ENCODE data around the gene GRB10. TPM values are rescaled to one million over a fixed set of nuclear protein-coding genes. Genes with fewer than 3 reads are reported as not detected.

The GRB10 gene
- polyA plus RNA-seq, 2 of the 4 experiments (the other 2 are of a cell fraction): 23.2 to 37.0 TPM

GRCh38 chr7:50589364-50589763 is 193.3 kb downstream of the GRB10 start (continued):
- TF ChIP-seq ZNF302 (CRISPR knock-in tag; IDR thresholded peaks at IDR 0.05) (no peak), PBX3 (IDR thresholded peaks at IDR 0.05) (no peak), CEBPB (IDR thresholded peaks at IDR 0.05) (no peak), ATOH8 (CRISPR knock-in tag; IDR thresholded peaks at IDR 0.05; ENCODE audit: low read depth) (no peak), ESRRA (IDR thresholded peaks at IDR 0.05; ENCODE audit: borderline replicate concordance, low read length) (no peak), ELK1 (IDR thresholded peaks at IDR 0.05; ENCODE audit: low read depth, low read length) (no peak)

- Histone ChIP-seq H3K9me3 (no peaks in the 10 kb centered on the region), H3K27ac (no peak overlapping the region), H3K4me1 (no peaks in the 10 kb centered on the region), H3K4me2 (no peak overlapping the region), H3K4me3 (no peak overlapping the region)
- WGBS (ENCODE audit: missing lambda C conversion rate): 77% methylated on average over 8 of the region's 8 CpGs
- TF ChIP-seq KDM5A (IDR thresholded peaks at IDR 0.05) (no peak), USF2 (IDR thresholded peaks at IDR 0.05) (no peak), E2F6 (IDR thresholded peaks at IDR 0.05; ENCODE audit: borderline replicate concordance, low read depth) (no peak), RAD21 (conservative IDR thresholded peaks at IDR 0.05 in 1 of 2, IDR thresholded peaks at IDR 0.05 in 1 of 2) (no peak), RFX5 (IDR thresholded peaks at IDR 0.05) (no peak), SREBF2 (IDR thresholded peaks at IDR 0.05) (no peak), HOXB5 (CRISPR knock-in tag; IDR thresholded peaks at IDR 0.05) (no peak), HDAC2 (IDR thresholded peaks at IDR 0.05) (no peak), PBX3 (IDR thresholded peaks at IDR 0.05) (no peak), POLR2AphosphoS2 (conservative IDR thresholded peaks at IDR 0.05; ENCODE audit: low read length) (no peak)
- FAIRE-seq: no peak
- ChIA-PET POLR2A (no interaction called here), CTCF (interaction anchor here (0.7 to 5.1 kb wide), 6 partner anchors 13 to 121 kb away, joined by 3 to 24 read pairs (median 3); no protein-coding TSS in a partner anchor)
- peak in 1 of 2 experiments; percentile 26 for DNase-seq (ENCODE audit: low read depth in 1 of 2, low spot score in 1 of 2)
- peak; percentile 57 to 81 for ATAC-seq
Observed at GRCh38 chr7:50588937-50589336, 193.8 kb downstream of the GRB10 start.

- H3K27ac ChIP-seq: no peak overlapping the region
- 81% methylated on average over 6 of the region's 6 CpGs for WGBS (ENCODE audit: missing lambda C conversion rate)
- no peak for ATAC-seq
Observed at GRCh38 chr7:50587737-50588136, 195.0 kb downstream of the GRB10 start.

More at GRCh38 chr7:50587737-50588136, 195.0 kb downstream of the GRB10 start:
- no peaks in the 10 kb centered on the region for H3K4me1 ChIP-seq
- H3K4me2 ChIP-seq: no peak overlapping the region
- no peak for FAIRE-seq
- POLR2A ChIA-PET: no interaction called here
- no peak for DNase-seq (ENCODE audit: low read depth in 1 of 2, low spot score in 1 of 2)
- TF ChIP-seq JUNB (IDR thresholded peaks at IDR 0.05) (no peak), USF2 (IDR thresholded peaks at IDR 0.05) (no peak), TFCP2L1 (CRISPR knock-in tag; IDR thresholded peaks at IDR 0.05) (no peak), SMC3 (IDR thresholded peaks at IDR 0.05) (no peak), CHD4 (IDR thresholded peaks at IDR 0.05; ENCODE audit: borderline replicate concordance) (no peak), CTCF (IDR thresholded peaks at IDR 0.05) (no peak), NR3C1 (IDR thresholded peaks at IDR 0.05) (no peak), JUN (IDR thresholded peaks at IDR 0.05) (no peak), GATA3 (IDR thresholded peaks at IDR 0.05; ENCODE audit: borderline replicate concordance) (no peak), HES2 (IDR thresholded peaks at IDR 0.05) (no peak), HOXB13 (CRISPR knock-in tag; IDR thresholded peaks at IDR 0.05; ENCODE audit: low read depth) (no peak), CBX2 (IDR thresholded peaks at IDR 0.05; ENCODE audit: borderline replicate concordance, low read depth) (no peak), RARB (CRISPR knock-in tag; IDR thresholded peaks at IDR 0.05) (no peak), RNF2 (IDR thresholded peaks at IDR 0.05; ENCODE audit: borderline replicate concordance, low read depth) (no peak)
- H3K9me3 ChIP-seq: no peaks in the 10 kb centered on the region
- CTCF ChIA-PET: interaction anchor here (1.1 to 5.1 kb wide), 3 partner anchors 90 to 125 kb away, joined by 3 to 24 read pairs (median 3); no protein-coding TSS in a partner anchor
- no peak overlapping the region for H3K4me3 ChIP-seq

All from A549 (cell line).